GM12878 (cell line): Measurements from ENCODE around the gene GLOD5. TPM values are rescaled to one million over a fixed set of nuclear protein-coding genes. Genes with fewer than 3 reads are reported as not detected.
A peak's percentile ranks its signal among the peaks of the same experiment; 100 is the strongest.

Experiments used
- BCLAF1 ChIP-seq: fragments of 450-650 bp; IDR thresholded peaks from 2 replicates; pipeline ENCODE4 v1.6.1; 2017; ENCODE audit warnings: antibody characterized with exemption, mild to moderate bottlenecking, moderate library complexity
- CBX5 ChIP-seq: sonication (generic); IDR thresholded peaks from 2 replicates; pipeline ENCODE4 v1.6.1; 2016; ENCODE audit warnings: low read depth, moderate library complexity, mild to moderate bottlenecking, inconsistent platforms
- ESRRA ChIP-seq: IDR thresholded peaks from 2 replicates; pipeline ENCODE4 v1.6.1; 2012; ENCODE audit warnings: mild to moderate bottlenecking, low read length, improper control_type of control experiment
- FOXK2 ChIP-seq: fragments of 450-650 bp; IDR thresholded peaks from 2 replicates; pipeline ENCODE4 v1.6.1; 2017; ENCODE audit warnings: mild to moderate bottlenecking, moderate library complexity
- HDAC2 ChIP-seq: fragments of 200-600 bp; sonication (generic); IDR thresholded peaks from 2 replicates; pipeline ENCODE4 v1.6.1; 2017
- HDAC6 ChIP-seq: fragments of 200-600 bp; sonication (generic); IDR thresholded peaks from one replicate; pipeline ENCODE4 v1.8.0; 2017; ENCODE audit warnings: antibody characterized with exemption; ENCODE audit not compliant: unreplicated experiment
- HSF1 ChIP-seq: fragments of 150-350 bp; IDR thresholded peaks from 2 replicates; pipeline ENCODE4 v1.6.1; 2014; ENCODE audit warnings: mild to moderate bottlenecking, low read depth, low read length
- IKZF2 ChIP-seq, 2 experiments: fragments of 450-650 bp; IDR thresholded peaks; 2 replicates each; pipeline ENCODE4 v1.6.1; 2017; ENCODE audit warnings: mild to moderate bottlenecking in 2 of 2, moderate library complexity in 2 of 2
- NR2C2 ChIP-seq: IDR thresholded peaks from 2 replicates; pipeline ENCODE4 v1.6.1; 2011; ENCODE audit warnings: borderline replicate concordance, low read depth; ENCODE audit not compliant: control insufficient read depth, insufficient read length
- PAX5 ChIP-seq: IDR thresholded peaks from 2 replicates; pipeline ENCODE4 v1.6.1; 2011; ENCODE audit warnings: low read depth, low read length, borderline replicate concordance
- PKNOX1 ChIP-seq: fragments of 450-650 bp; IDR thresholded peaks from 2 replicates; pipeline ENCODE4 v1.6.1; 2016; ENCODE audit warnings: mild to moderate bottlenecking
- PML ChIP-seq: IDR thresholded peaks from 2 replicates; pipeline ENCODE4 v1.6.1; 2012; ENCODE audit warnings: low read length, inconsistent platforms
- POLR2AphosphoS5 ChIP-seq: IDR thresholded peaks from 2 replicates; pipeline ENCODE4 v1.6.1; 2011; ENCODE audit warnings: mild to moderate bottlenecking, low read length, inconsistent platforms
- PRDM15 ChIP-seq: fragments of 450-650 bp; formaldehyde crosslinking; IDR thresholded peaks from 2 replicates; pipeline ENCODE4 v1.4.0; 2020; ENCODE audit warnings: mild to moderate bottlenecking, moderate library complexity
- RAD51 ChIP-seq: fragments of 450-650 bp; IDR thresholded peaks from 2 replicates; pipeline ENCODE4 v1.6.1; 2016; ENCODE audit warnings: moderate library complexity, mild to moderate bottlenecking, inconsistent platforms
- RBBP5 ChIP-seq: fragments of 200-600 bp; sonication (generic); conservative IDR thresholded peaks from 2 replicates; pipeline ENCODE4 v1.6.1; 2016
- RUNX3 ChIP-seq: IDR thresholded peaks from 2 replicates; pipeline ENCODE4 v1.6.1; 2012; ENCODE audit warnings: low read length, inconsistent platforms
- SIN3A ChIP-seq: IDR thresholded peaks from 2 replicates; pipeline ENCODE4 v1.6.1; 2012; ENCODE audit warnings: low read depth, low read length, improper control_type of control experiment
- SPI1 ChIP-seq: IDR thresholded peaks from 2 replicates; pipeline ENCODE4 v1.6.1; 2011; ENCODE audit warnings: low read depth, mild to moderate bottlenecking, low read length, moderate library complexity, borderline replicate concordance; ENCODE audit not compliant: insufficient read depth
- polyA plus RNA-seq, 11 experiments: library from polyadenylated mRNA; depleted of rRNA in 4 of 11; unstranded in 6 of 11; stranded (reverse) in 5 of 11; fragments of >200 nt; fragmentation: Nextera tagmentation in 4 of 11; fragmentation: Illumina TruSeq in 1 of 11; extraction: Ambion mirVana in 4 of 11; extraction: Trizol in 1 of 11; gene quantifications; 1 replicate in 1 of 11; 2 replicates in 10 of 11; pipeline versions ENCODE4 v1.2.1 to v1.2.3, GENCODE V29; 2011 to 2016; ENCODE audit warnings: inconsistent platforms in 2 of 11, missing spikeins in 2 of 11, low read depth in 1 of 11
- total RNA-seq, 4 experiments: library from RNA; depleted of rRNA in 3 of 4; stranded (reverse); fragments of >200 nt in 3 of 4; fragmentation: Illumina TruSeq in 1 of 4; extraction: Trizol in 1 of 4; gene quantifications; 2 replicates each; pipeline versions ENCODE4 v1.2.1 to v1.2.3, GENCODE V29; 2013 to 2021
- TF ChIP-seq, protein P1 (sequence below): IDR thresholded peaks from 2 replicates; pipeline ENCODE4 v1.6.1; 2012; ENCODE audit warnings: low read length, inconsistent platforms

The GLOD5 gene
- total and polyA plus RNA-seq, 10 of the 15 experiments (the other 5 are each of a cell fraction or from before 2014, with no cell fraction given) = not detected

DNA sequence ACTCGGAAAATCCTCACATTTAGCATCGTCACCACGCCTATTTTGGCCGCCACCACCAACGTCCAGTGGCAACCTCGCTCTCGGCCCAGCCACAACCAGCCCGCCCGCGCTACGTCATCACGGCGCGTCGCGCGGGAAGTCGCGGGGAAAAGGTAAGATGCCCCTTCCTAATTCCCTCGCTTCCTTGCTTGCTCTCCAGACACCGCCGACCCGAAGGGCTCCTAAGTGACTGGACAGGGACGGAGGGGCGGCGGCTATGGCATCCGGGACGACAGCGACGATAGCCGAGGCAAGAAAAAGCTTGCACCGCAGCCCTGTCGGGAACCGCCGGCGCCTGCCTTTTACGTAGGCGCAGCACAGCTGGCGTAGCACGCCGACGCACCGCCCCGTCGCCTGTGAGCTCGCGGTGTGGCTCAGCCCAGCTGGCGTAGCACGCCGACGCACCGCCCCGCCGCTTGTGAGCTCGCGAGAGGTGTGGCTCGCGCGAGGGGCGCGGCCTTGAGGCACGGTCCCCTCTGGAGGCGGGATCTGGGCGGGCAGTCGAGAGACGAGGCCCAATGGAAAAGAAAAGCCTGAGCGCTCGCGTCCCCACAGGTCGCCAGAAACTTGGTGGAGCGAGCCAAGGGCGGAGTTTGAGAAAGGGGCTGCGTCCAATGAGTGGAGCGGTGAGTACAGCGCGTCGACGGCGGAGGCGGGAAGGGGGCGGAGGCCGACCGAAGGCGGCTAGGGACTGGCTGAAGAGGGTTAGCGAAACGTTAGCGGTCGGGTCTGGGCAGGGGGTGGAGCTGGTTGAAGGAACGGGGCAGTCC, 39.9 kb downstream of the GLOD5 start, which contains the start of gene HDAC6 (continued):
- TF ChIP-seq BCLAF1 = no peak
- no peak for TF ChIP-seq NR2C2
- TF ChIP-seq SIN3A = peak; percentile 67; the same call in 1 of the 2 replicates
- TF ChIP-seq, protein P1, sequence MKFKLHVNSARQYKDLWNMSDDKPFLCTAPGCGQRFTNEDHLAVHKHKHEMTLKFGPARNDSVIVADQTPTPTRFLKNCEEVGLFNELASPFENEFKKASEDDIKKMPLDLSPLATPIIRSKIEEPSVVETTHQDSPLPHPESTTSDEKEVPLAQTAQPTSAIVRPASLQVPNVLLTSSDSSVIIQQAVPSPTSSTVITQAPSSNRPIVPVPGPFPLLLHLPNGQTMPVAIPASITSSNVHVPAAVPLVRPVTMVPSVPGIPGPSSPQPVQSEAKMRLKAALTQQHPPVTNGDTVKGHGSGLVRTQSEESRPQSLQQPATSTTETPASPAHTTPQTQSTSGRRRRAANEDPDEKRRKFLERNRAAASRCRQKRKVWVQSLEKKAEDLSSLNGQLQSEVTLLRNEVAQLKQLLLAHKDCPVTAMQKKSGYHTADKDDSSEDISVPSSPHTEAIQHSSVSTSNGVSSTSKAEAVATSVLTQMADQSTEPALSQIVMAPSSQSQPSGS = no peak
- no peak for TF ChIP-seq RAD51
- TF ChIP-seq POLR2AphosphoS5 = peak; percentile 65
- no peak for TF ChIP-seq HDAC6
- TF ChIP-seq PAX5 = no peak
- 0 out of 4 replicates have a peak, but pooled peaks of 1 of the 2 experiments have one; percentile 33 for TF ChIP-seq IKZF2 (IDR thresholded peaks at IDR 0.05)
- no peak for TF ChIP-seq HSF1
- TF ChIP-seq PKNOX1 = no peak
- TF ChIP-seq PRDM15 (CRISPR knock-in tag) = no peak
- TF ChIP-seq RUNX3 = peak; percentile 54
- no peak for TF ChIP-seq SPI1
- no peak for TF ChIP-seq RBBP5
- TF ChIP-seq PML = no peak
- no peak for TF ChIP-seq ESRRA
- TF ChIP-seq HDAC2 = no peak
- peak; percentile 57; the same call in 1 of the 2 replicates for TF ChIP-seq FOXK2
- TF ChIP-seq CBX5 = no peak
